Activated CD4-positive, alpha-beta T cell treated with anti-CD3 and anti-CD28 coated beads, Interleukin-2, amount 50 U/mL, for 16 hours (primary cell): ENCODE measurements around the gene CUEDC2.

Experiments
- DNase-seq: peaks from one replicate; pipeline ENCODE4 v3.0.0-alpha.2; 2020

CUEDC2 gene

DNA sequence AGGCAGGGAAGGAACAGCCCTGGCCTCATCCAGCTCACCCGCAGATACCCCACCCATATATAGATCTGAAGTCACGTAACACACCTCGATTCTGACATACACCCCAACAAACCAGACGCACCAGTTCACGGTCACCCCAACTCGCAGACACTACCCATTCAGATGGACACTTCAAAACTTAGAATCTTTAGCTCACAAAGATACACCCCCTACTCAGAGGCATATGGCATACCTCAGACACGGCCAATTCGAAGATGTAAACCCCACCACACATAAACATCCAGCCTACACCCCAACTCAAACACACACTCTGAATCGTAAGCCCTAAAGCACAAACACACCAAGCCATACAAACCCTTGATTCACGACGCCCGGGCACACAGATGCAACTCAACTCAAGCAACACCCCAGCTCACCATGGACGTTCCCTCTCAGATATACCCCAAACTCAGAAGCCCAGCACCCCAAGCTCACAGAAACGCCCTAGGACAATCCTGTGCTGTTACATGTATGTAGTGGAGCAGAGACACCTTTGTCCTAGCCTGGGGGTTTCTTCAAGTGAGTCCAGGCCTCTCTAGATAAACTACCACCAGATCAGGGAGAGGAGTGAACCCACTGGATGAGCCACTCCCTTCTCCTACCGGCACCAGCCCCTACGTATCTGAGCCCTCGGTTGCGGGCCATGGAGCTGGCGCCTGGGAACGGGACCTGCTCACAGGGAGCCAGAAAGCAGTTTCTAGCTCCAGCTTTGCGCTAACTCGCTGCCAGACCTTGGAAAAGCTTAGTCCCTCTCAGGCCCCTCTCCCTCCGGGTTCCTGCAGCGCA, 22.6 kb downstream of the CUEDC2 start:
- DNase-seq, result no peak

DNA sequence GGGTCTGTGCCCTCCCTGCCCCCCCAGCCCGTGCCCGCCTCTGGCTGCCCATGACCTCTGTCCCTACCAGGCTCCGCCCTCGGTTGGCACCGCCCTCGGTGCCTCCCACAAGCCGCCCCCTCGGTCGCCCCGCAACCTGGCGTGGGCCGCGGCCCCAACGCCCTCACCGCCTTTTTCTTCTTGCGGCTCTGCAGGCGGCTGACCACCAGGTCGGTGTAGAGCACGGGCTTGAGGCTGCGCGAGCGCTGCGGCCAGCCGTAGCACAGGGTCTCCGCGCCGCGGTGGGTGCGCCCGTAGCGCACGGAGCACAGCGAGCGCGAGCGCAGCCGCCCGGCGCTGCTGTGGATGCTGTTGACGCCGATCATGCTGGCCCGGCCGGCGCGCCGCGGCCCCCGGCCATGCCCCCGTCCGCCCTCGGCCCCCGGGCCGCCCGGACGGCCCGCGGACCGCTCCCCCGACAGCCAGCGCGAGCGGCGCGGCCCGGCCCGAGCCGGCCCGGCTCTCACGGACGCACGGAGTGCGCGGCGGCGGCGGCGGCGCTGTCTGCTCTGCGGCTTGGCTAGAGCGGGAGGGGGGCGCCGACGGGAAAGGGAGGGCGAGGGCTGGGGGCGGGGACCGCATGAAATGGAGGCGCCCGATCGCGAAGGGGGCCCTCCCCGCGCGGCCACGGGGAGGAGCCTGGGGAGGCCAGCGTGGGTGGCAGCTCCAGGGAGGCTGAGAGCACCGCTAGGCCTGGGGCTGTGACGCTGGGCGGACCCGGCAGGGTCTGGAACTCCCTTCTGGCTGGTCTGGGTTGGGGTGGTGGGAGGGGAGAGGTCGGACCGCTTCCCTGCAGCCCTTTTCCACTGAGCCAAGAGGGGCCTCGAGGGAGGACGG, 23.4 kb downstream of the CUEDC2 start:
- peak; percentile 50 for DNase-seq

DNA sequence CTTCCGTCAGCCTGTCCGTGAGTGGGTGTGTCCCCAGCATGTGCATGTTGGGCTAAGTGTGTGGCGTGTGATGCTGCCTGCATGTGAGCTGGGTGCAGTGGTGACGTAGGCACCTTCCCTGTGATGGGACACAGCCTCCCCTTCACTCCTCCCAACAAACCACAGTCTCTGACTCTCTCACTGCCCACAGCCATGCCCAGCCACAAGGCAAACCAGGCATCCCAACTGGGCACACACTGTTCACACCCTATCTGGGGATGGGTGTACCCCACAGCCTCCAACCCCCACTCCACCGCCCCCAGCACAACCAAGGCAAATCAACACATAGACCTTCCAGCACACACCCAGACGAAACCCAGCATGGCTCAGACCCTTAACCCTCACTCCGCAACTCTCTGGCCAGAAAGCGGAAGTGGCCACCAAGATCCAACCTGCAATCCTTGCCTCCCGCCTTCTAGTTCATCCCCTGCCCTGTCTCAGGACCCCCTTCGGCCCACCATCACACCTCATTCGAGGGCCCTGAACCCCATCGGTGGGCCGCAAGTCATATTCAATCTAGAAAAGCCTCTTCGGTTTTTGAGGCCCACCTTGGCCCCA, 24.1 kb downstream of the CUEDC2 start:
- DNase-seq, result no peak

DNA sequence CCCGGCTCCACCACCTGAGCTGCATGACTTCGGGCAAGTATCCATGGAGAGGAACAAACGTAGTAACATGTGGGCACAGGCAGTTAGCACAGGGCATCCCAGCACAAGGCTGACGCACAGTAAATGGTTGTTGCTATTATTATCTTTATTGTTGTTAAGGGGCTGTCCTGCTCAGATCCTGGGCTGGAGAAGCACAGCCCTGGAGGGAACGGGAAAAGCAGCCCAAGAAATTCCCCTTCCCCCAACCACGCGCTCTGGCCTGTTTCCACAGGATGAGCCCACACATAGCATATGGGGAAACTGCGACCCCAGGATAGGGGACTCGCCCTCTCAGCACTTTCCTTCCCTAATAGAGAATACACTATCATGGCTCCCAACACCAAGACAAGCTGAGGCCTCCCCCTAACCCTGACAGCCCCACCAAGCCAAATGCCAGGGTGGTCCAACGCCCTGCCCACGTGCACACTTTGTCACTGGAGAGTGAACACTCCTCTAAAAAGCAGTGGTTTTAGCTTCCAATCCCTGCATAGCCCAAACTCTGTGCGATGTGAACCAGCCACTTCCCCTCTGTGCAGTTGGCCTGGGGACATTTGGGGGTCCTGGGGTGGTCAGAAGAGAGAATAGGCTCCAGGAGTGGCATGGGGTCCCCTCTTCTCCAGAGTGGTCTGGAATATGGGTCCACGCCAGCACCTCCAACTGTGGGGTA, 24.8 kb downstream of the CUEDC2 start:
- DNase-seq, result no peak

DNA sequence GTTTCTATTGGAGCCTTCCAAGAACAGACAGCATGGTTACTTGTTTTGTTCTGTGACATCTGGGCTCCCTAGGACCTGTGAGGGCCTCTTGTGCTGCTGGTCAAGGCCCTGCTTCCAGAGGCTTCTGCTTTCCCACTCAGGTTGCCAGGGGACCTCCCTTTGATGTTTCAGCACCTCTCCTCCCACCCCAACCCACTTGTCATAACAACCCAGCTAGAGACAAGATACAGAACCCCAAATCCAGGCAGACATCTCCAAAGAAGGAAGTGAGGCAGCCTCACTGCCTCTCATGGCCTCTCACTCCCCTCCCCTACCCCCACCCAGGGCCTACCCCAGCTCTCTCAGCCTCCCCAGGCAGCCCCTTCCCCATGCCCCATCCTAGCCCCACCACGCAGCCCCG, 25.6 kb downstream of the CUEDC2 start:
- DNase-seq, result no peak

DNA sequence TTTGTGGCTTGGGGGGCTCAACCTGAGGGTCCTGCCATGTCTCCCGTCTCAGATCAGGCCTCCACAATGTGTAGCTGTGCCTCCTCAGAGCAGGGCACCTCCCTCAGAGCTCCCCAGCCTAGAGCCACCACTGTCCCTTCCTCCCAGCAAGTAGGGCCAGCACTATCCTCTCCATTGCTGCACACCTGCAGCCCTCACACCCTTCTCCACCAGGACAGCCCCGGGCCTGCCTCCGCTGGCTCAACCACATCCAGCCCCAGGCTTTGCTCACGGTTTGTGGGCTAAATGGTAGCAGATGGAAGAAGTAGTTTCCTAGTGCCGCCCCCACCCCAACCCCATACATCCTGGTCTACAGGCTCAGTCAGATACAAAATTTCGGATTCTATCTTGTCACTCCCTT, 26.7 kb downstream of the CUEDC2 start:
- DNase-seq, result no peak

DNA sequence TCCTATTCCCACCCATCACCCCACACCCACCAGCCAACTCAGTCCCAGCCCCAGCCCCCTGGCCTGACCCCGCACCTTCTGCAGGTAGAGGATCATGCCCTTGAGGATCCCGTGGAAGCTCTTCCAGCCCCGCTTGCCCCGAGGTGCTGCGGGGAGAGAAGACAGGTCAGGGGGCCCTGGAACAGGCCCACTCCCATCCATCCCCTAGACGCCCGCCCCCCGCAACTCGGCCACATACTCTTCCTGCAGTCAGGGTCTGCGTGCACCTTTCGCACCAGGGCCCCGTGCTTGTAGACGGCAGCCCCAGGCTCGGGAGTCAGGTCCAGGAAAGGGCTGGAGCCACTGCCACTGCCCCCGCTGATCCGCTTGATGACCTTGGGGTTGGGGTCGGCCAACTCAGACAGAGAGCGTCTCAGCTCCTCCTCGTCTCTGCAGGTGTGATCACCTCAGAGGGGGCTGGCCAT, 27.2 kb downstream of the CUEDC2 start:
- DNase-seq, result no peak

DNA sequence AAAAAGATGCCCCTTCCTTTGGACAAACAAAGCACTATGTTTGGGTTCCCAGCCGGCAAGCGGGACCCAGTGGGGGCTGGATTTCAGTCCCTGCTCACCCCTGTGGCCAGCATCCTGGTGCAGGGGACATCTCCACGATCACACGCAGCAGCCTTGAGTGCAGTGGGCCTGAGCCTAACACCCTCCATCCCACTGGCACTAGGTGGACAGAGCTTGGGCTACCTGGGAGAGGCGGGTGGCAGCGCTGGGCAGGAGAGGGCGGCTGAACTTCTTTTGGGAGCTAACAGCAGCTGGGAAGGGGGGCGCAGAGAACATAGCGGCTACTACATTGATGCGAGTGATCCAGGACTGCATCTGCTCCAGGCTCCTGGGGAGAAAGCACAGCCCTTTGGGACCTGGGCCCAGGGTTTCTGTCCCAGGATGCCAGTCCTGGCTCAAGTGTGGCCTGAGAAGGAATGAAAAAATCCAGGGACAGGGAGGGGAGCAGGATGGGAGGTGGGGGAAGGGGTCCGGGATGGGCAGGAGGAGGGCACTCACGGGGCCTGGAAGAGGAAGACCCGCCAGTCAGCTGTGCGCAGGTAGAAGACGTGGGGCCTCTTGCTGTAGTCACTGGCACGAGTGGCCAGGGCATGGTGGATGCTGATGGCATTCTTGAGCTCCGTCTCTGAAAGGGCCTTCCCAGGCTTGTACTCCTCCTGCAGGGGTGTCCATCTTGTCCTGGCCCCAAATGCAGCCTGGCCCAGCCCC, 27.8 kb downstream of the CUEDC2 start:
- no peak for DNase-seq

DNA sequence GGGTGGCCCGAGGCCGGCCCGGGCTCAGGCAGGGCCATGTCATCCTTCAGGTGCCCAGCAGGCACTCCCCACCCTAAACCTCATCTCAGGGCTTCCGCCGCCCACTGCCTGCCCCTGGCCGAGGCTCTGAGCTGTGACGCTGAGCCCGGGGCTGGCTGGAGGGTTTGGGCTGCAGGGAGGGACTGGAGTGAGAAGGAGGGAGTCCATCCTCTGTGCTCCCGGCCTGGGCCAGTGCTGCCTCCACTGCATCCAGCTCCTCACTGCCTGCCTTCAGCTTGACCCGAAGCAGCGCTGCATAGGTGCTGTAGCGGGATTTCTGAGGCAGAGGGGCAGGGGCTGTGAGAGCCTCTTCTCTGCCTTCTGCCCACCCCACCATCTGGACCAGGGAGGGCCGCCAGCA, 29.3 kb downstream of the CUEDC2 start:
- no peak for DNase-seq

DNA sequence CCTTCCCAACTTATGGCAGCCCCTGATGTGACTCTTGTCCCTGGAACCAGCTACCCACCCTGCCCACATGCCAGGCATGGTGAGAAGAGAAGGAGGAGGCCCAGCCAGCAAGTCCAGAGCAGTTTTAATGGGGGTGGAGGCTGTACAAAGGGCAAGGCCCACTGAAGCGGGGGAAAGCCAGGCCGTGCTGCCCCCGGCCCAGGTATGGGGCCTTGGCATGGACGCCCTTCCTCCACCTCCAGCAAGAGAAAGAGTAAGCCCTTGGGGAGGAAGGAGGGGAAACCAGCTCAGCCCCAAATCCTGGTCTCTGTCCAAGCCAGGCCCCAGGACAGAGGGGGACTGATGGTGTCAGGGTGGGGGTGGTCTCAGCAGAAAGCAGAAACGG, 29.9 kb downstream of the CUEDC2 start:
- DNase-seq, result no peak

DNA sequence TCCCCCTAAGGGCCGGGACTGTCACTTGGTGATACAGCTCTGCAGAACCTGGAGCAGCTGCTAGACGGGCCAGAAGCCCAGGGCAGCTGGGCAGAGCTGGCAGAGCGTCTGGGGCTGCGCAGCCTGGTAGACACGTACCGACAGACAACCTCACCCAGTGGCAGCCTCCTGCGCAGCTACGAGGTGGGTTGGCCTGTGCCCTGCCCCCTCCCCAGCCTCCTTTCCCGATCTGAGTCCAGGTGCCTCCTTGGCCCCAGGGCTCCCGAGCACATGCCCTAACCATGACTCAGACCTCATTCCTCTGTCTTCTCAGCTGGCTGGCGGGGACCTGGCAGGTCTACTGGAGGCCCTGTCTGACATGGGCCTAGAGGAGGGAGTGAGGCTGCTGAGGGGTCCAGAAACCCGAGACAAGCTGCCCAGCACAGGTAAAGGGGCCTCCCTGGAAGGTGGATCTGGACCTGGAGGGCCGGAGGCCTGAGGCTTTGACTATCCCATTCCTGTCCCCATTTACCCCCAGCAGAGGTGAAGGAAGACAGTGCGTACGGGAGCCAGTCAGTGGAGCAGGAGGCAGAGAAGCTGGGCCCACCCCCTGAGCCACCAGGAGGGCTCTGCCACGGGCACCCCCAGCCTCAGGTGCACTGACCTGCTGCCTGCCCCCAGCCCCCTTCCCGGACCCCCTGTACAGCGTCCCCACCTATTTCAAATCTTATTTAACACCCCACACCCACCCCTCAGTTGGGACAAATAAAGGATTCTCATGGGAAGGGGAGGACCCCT, 30.5 kb downstream of the CUEDC2 start:
- no peak for DNase-seq

DNA sequence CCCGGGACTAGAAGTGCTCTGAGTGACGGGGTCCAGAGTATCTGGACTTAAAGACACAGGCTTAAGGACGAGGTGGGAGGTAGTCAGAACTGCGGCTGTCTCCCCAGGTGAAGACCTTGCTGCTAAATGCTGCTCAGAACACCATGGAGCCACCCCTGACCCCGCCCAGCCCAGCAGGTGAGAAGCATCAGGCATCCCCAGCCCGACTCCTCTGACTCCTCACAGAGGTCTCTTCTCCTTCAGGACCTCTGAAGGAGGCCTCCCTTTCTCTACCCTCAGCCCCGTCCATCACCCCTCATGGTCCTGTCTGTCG, 31.1 kb downstream of the CUEDC2 start:
- DNase-seq, result no peak

DNA sequence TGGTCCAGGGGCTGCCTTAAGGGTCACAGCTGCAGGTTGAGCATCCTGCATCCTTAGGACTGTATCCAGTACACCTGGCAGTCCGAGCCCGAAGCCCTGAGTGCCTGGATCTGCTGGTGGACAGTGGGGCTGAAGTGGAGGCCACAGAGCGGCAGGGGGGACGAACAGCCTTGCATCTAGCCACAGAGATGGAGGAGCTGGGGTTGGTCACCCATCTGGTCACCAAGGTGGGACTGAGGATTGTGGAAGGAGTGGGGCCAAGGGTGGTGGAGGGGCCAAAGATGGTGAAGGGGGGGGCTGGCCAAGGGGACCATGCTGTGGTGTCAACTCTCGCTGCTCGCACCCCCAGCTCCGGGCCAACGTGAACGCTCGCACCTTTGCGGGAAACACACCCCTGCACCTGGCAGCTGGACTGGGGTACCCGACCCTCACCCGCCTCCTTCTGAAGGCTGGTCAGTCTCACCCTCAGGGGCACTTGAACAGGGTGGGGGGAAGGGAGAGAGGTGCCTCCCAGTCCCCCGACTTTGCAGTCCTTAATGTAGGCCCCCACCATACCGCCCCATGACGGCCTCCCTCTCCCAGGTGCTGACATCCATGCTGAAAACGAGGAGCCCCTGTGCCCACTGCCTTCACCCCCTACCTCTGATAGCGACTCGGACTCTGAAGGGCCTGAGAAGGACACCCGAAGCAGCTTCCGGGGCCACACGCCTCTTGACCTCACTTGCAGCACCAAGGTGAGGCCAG, 31.6 kb downstream of the CUEDC2 start:
- DNase-seq, result no peak

DNA sequence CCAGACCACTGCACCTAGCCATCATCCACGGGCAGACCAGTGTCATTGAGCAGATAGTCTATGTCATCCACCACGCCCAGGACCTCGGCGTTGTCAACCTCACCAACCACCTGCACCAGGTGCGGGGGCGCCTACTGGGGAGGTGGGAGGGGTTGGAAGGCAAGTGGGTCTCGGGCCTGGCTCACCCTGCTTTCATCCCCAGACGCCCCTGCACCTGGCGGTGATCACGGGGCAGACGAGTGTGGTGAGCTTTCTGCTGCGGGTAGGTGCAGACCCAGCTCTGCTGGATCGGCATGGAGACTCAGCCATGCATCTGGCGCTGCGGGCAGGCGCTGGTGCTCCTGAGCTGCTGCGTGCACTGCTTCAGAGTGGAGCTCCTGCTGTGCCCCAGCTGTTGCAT, 32.3 kb downstream of the CUEDC2 start:
- no peak for DNase-seq

DNA sequence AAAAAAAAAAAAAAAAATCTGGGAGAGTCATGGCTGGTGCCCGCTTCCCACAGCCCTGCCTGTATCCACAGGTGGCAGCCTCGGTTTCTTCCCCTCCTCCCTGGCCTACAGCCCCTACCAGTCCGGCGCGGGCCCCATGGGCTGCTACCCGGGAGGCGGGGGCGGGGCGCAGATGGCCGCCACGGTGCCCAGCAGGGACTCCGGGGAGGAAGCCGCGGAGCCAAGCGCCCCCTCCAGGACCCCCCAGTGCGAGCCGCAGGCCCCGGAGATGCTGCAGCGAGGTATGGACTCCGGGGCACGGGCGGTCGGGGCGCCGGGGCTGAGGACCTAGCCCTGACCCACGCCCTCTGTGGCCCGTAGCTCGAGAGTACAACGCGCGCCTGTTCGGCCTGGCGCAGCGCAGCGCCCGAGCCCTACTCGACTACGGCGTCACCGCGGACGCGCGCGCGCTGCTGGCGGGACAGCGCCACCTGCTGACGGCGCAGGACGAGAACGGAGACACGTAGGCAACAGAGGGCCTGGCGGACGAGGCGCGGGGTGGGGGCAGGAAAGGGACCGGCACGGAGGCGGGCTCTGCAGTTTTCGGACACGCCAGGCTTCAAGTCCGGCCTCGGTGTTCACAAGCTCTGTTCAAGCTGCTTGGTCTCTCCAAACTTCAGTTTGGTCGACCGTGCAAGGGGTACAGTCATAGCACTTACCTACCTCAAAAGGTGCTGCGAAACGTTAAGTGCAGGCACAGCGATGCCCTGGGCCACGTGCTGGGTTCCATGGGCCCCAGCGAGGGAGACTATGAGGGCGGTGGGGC, 33.0 kb downstream of the CUEDC2 start:
- peak; percentile 91 for DNase-seq

DNA sequence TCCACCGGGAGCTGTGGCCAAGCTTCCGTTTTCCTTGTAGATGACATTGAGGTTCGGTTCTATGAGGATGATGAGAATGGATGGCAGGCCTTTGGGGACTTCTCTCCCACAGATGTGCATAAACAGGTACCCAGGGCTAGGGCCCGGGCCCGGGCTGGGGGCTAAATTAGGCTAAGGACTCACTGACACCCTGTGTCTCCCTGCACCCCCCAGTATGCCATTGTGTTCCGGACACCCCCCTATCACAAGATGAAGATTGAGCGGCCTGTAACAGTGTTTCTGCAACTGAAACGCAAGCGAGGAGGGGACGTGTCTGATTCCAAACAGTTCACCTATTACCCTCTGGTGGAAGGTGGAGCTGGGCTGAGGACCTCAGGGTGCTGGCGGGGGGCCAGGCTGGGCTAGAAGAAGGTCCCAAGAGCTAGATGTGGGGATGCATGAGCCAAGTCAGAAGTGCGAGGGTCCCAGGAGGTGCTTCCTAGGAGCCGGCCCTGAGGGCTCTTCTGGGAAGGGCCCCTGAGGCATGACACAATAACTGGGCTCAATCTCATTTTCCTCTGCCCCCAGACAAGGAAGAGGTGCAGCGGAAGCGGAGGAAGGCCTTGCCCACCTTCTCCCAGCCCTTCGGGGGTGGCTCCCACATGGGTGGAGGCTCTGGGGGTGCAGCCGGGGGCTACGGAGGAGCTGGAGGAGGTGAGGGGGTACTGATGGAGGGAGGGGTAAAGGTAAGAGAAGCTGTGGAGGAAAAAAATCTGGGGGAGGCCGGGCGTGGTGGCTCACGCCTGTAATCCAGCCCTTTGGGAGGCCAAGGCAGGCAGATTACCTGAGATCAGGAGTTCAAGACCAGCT, 34.0 kb downstream of the CUEDC2 start:
- no peak for DNase-seq

DNA sequence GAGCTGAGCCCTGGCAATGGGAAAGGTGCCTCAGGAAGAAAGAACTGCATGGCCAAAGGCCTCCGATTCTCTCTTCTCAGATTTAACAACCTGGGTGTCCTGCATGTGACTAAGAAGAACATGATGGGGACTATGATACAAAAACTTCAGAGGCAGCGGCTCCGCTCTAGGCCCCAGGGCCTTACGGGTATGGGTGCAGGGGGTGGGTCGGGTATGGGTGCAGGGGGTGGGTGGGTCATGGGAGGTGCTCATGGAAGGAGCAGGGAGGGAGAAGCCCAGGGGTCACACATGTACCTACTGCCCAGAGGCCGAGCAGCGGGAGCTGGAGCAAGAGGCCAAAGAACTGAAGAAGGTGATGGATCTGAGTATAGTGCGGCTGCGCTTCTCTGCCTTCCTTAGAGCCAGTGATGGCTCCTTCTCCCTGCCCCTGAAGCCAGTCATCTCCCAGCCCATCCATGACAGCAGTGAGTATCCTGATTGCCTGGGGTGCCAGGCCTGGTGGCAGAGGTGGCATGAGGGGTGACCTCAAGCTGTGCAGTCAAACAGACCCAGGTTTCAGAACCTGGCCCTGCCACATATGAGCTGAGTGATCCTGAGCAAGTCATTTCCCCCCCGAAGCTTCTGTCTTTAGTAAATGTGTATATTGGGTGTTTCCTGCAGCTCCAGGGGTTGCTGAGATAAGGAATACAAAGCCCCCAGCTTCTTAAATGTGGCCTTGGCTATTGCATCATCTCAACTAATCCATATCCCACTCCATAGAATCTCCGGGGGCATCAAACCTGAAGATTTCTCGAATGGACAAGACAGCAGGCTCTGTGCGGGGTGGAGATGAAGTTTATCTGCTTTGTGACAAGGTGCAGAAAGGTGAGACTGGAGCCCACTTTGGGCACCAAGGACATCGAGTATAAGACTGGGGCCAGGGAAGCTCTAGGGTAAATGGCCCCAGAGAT, 34.9 kb downstream of the CUEDC2 start:
- peak; percentile 28 for DNase-seq

DNA sequence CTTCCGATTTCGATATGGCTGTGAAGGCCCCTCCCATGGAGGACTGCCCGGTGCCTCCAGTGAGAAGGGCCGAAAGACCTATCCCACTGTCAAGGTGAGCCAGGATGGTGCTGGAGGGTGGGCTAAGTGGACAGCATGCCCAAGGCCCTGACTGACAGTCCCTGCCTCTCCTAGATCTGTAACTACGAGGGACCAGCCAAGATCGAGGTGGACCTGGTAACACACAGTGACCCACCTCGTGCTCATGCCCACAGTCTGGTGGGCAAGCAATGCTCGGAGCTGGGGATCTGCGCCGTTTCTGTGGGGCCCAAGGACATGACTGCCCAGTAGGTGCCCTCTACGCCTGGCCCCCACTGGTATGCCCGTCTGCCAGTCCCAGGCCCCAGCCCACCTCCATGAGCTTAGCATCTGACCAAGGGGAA, 35.6 kb downstream of the CUEDC2 start:
- DNase-seq, result no peak
